Measurements from ENCODE around the gene RHBDL1. TPM values are rescaled to one million over a fixed set of nuclear protein-coding genes. Genes with fewer than 3 reads are reported as not detected.

RHBDL1 gene
- total RNA-seq: 1 to 10 TPM in 7 of 9 donors, under 1 TPM in 2; 0.72 to 2.7 (median 1.8) TPM
- polyA plus RNA-seq: 1 to 10 TPM in 1 of 2 donors, under 1 TPM in 1; 0.19 to 3.6 TPM
- long read RNA-seq, donor 1, partial matches to known transcripts: 3 of 8 reads
- long read RNA-seq, donor 1, other reads (novel, unspliced or antisense): 3 of 8 reads
- long read RNA-seq, donor 2, partial matches to known transcripts: 3 of 4 reads
- long read RNA-seq, donor 2, other reads (novel, unspliced or antisense): 1 of 4 reads
- long read RNA-seq, donor 3, partial matches to known transcripts: 1 of 4 reads
- long read RNA-seq, donor 3, other reads (novel, unspliced or antisense): 3 of 4 reads

GRCh38 chr16:674968-675883 lies at the start of gene RHBDL1:
Gene RHBDL1 (plus strand): TSS chr16:675671. CDS start chr16:675791, 120 bp downstream.
- TF ChIP-seq CTCF (IDR thresholded peaks at IDR 0.05): no peak
- no peak for TF ChIP-seq POLR2A (IDR thresholded peaks at IDR 0.05)
- Histone ChIP-seq H3K4me3 (peak within 1 kb of the TSS in 10 of 12 donors; percentile 30 to 57 (median 44)), H3K27me3 (no peaks in the 10 kb centered on the region), H3K9me3 (no peaks in the 10 kb centered on the region), H3K36me3 (peaks cover 0 to 40% (median 36%) of the 10 kb centered on the region in 9 donors), H3K4me1 (peaks cover 0 to 32% (median 14%) of the 10 kb centered on the region in 12 donors), H3K27ac (peak within 1 kb of the TSS in 8 of 12 donors; percentile 33 to 76 (median 54))
- no peak for DNase-seq
- WGBS, 4 donors: 5 to 11% (median 6%) methylated on average over 12 to 73 of the region's 73 CpGs
- intact Hi-C loops (cut with DNase I): no loop called here
- no peak for ATAC-seq

- H3K27me3 ChIP-seq: no peaks in the 10 kb centered on the region
- H3K4me1 ChIP-seq: peaks cover 0 to 23% (median 19%) of the 10 kb centered on the region in 12 donors
- H3K9me3 ChIP-seq: no peaks in the 10 kb centered on the region
- no peak for TF ChIP-seq POLR2A (IDR thresholded peaks at IDR 0.05)
- no peak for TF ChIP-seq CTCF (IDR thresholded peaks at IDR 0.05)
- peak in 1 of 5 donors; percentile 23 for DNase-seq
- intact Hi-C loops (cut with DNase I): loop anchor here in 3 of 10 donors (5.0 kb wide), 2 partner anchors 34 to 49 kb away; partner anchors contain the start of gene RAB40C (in 2 of the 3)
- no peak overlapping the region for H3K4me3 ChIP-seq
- peaks cover 0 to 39% (median 10%) of the 10 kb centered on the region in 9 donors for H3K36me3 ChIP-seq
- no peak for ATAC-seq
- peak overlapping the region in 1 of 12 donors; percentile 57 for H3K27ac ChIP-seq
- 93 to 97% (median 95%) methylated on average over 27 to 35 of the region's 35 CpGs for WGBS, 4 donors
Measured at GRCh38 chr16:625977-626765, 49.3 kb upstream of the RHBDL1 start.

GRCh38 chr16:626787-627453 lies 48.6 kb upstream of the RHBDL1 start:
- WGBS, 4 donors: 93 to 96% (median 93%) methylated on average over 27 to 29 of the region's 29 CpGs
- no peaks in the 10 kb centered on the region for H3K9me3 ChIP-seq
- no peaks in the 10 kb centered on the region for H3K27me3 ChIP-seq
- ATAC-seq (no peak), DNase-seq (peak in 1 of 5 donors; percentile 26)
- TF ChIP-seq CTCF (IDR thresholded peaks at IDR 0.05) (no peak), POLR2A (IDR thresholded peaks at IDR 0.05) (no peak)
- H3K4me3 ChIP-seq: no peak overlapping the region
- H3K36me3 ChIP-seq: peaks cover 0 to 39% (median 10%) of the 10 kb centered on the region in 9 donors
- peaks cover 0 to 25% (median 21%) of the 10 kb centered on the region in 12 donors for H3K4me1 ChIP-seq
- intact Hi-C loops (cut with DNase I): loop anchor here in 3 of 10 donors (5.0 kb wide), 2 partner anchors 35 to 50 kb away; partner anchors contain the start of gene RAB40C (in 2 of the 3)
- H3K27ac ChIP-seq: peak overlapping the region in 1 of 12 donors; percentile 57
